K562 (cell line): ENCODE results near the gene MPPED1. TPM values are rescaled to one million over a fixed set of nuclear protein-coding genes. Genes with fewer than 3 reads are reported as not detected.

ENCODE experiments used
- ATAC-seq: fragments of 200-7000 bp; cut with Tn5 transposase; 3 replicates; pipeline ENCODE4 v1.9.1; 2020; ENCODE audit warnings: moderate library complexity
- BruUV-seq: library from RNA; stranded (reverse); fragments of 400-500 nt; replicated peaks from 2 replicates; lab custom pipeline; 2021; lab: Mats Ljungman, UMichigan
- CTCF ChIA-PET: fragments of 300-600 bp; formaldehyde crosslinking; extraction: SDS; loops from one replicate; lab custom pipeline; 2021; ENCODE audit warnings: low intra/inter-chr PET ratio; lab: Yijun Ruan, JAX
- POLR2A ChIA-PET: fragments of 300-600, 350-650 bp; sonication (Branson Sonifier 250); formaldehyde crosslinking; extraction: SDS; loops from one replicate; lab custom pipeline; 2021; ENCODE audit warnings: antibody characterized with exemption, inconsistent platforms; lab: Yijun Ruan, JAX
- DNase-seq, 4 experiments: peaks; one replicate each; pipeline versions ENCODE4 v3.0.0 to v3.0.0-alpha.2; 2011 to 2018; ENCODE audit warnings: low spot score in 3 of 4, mixed read lengths in 3 of 4; ENCODE audit errors: extremely low read depth in 1 of 4
- FAIRE-seq: peaks from 2 replicates; lab custom pipeline; 2011; peaks lifted over from hg19 to GRCh38; lab: Jason Lieb, UNC
- H2AFZ ChIP-seq: 2 replicates; pipeline ENCODE4 v1.6.0; 2011; ENCODE audit warnings: low read depth, low read length, control low read depth, inconsistent platforms
- H3K27ac ChIP-seq: fragments of 200-600 bp; 3 replicates; pipeline ENCODE4 v1.8.0; 2011; ENCODE audit warnings: low read depth, mild to moderate bottlenecking, control low read depth, inconsistent platforms, low read length, moderate library complexity, mixed read lengths; ENCODE audit errors: extremely low read depth
- H3K27me3 ChIP-seq, 2 experiments: fragments of 300-600 bp in 1 of 2; 2 replicates in 1 of 2; 3 replicates in 1 of 2; pipeline versions ENCODE4 v1.6.0 to v1.8.0; 2011; ENCODE audit warnings: inconsistent platforms in 2 of 2, low read length in 2 of 2, mild to moderate bottlenecking in 1 of 2, mixed read lengths in 1 of 2, moderate library complexity in 1 of 2; ENCODE audit not compliant: control insufficient read depth in 2 of 2, insufficient read depth in 2 of 2
- H3K36me3 ChIP-seq: fragments of 300-600 bp; 3 replicates; pipeline ENCODE4 v1.8.0; 2011; ENCODE audit warnings: mild to moderate bottlenecking, low read length, inconsistent platforms; ENCODE audit not compliant: control insufficient read depth, insufficient read depth
- H3K4me1 ChIP-seq, 2 experiments: fragments of 200-600 bp in 1 of 2; replicated peaks in 1 of 2; 2 replicates in 1 of 2; 3 replicates in 1 of 2; pipeline versions ENCODE4 v1.5.1 to v1.8.0; 2011; ENCODE audit warnings: inconsistent platforms in 2 of 2, low read length in 2 of 2, mild to moderate bottlenecking in 1 of 2, mixed read lengths in 1 of 2, moderate library complexity in 1 of 2; ENCODE audit not compliant: control insufficient read depth in 2 of 2, insufficient read depth in 2 of 2
- H3K4me2 ChIP-seq: 2 replicates; pipeline ENCODE4 v1.6.1; 2011; ENCODE audit warnings: low read length, control low read depth, inconsistent platforms, mixed read lengths; ENCODE audit not compliant: insufficient read depth
- H3K4me3 ChIP-seq: fragments of 200-600 bp; sonication (generic), shearing (Covaris generic); 2 replicates; pipeline ENCODE4 v1.5.1; 2016; ENCODE audit warnings: control low read depth, inconsistent platforms
- H3K79me2 ChIP-seq: fragments of 200-600 bp; 3 replicates; pipeline ENCODE4 v1.8.0; 2011; ENCODE audit warnings: low read length, inconsistent platforms; ENCODE audit not compliant: control insufficient read depth, insufficient read depth
- H3K9ac ChIP-seq, 2 experiments: 2 replicates each; pipeline versions ENCODE4 v1.6.0 to v1.6.1; 2011; ENCODE audit warnings: low read depth in 2 of 2, low read length in 2 of 2, control low read depth in 1 of 2, inconsistent platforms in 1 of 2, mild to moderate bottlenecking in 1 of 2, mixed read lengths in 1 of 2; ENCODE audit not compliant: insufficient read depth in 1 of 2
- H3K9me1 ChIP-seq: one replicate; pipeline ENCODE4 v1.6.0; 2011; ENCODE audit warnings: inconsistent platforms, mild to moderate bottlenecking, low read length, moderate library complexity; ENCODE audit not compliant: control insufficient read depth, insufficient read depth
- H3K9me3 ChIP-seq: replicated peaks from 2 replicates; pipeline ENCODE4 v1.5.1; 2011; ENCODE audit warnings: low read depth, low read length, inconsistent platforms; ENCODE audit not compliant: control insufficient read depth, insufficient read depth
- H4K20me1 ChIP-seq: replicated peaks from 2 replicates; pipeline ENCODE4 v1.6.1; 2011; ENCODE audit warnings: low read length, inconsistent platforms, mixed read lengths; ENCODE audit not compliant: control insufficient read depth, insufficient read depth
- WGBS: fragments of 100-300 bp; shearing (Covaris generic); methylation state at CpG from one replicate; pipeline ENCODE4 v1.1.6; 2016; ENCODE audit warnings: low coverage, mixed read lengths; ENCODE audit not compliant: insufficient coverage; ENCODE audit errors: missing lambda C conversion rate; 5-methylcytosine and 5-hydroxymethylcytosine counted together
- in situ Hi-C: fragments of 300-500 bp; cut with MboI; formaldehyde crosslinking; loops from 4 replicates; pipeline ENCODE4 v1.15.0; 2018; ENCODE audit warnings: inconsistent platforms, mixed read lengths
- intact Hi-C: fragments of 100-400 bp; cut with micrococcal nuclease; formaldehyde crosslinking; loops from 2 replicates; pipeline ENCODE4 v1.14.2; 2022
- polyA plus RNA-seq, 8 experiments: library from polyadenylated mRNA; depleted of rRNA in 4 of 8; stranded (reverse) in 5 of 8; unstranded in 3 of 8; fragments of >200 nt; fragmentation: Nextera tagmentation in 2 of 8; fragmentation: Illumina TruSeq in 1 of 8; extraction: Ambion mirVana in 2 of 8; extraction: Trizol in 1 of 8; gene quantifications; 2 replicates each; pipeline versions ENCODE4 v1.2.1 to v1.2.3, GENCODE V29; 2011 to 2014; ENCODE audit warnings: inconsistent platforms in 1 of 8, missing spikeins in 1 of 8
- total RNA-seq, 7 experiments: library from RNA; depleted of rRNA in 6 of 7; stranded (reverse); fragments of >200 nt in 6 of 7; fragmentation: Illumina TruSeq in 2 of 7; extraction: Trizol in 2 of 7; gene quantifications; 2 replicates each; pipeline versions ENCODE4 v1.2.1 to v1.2.3, GENCODE V29; 2011 to 2021; ENCODE audit warnings: low replicate concordance in 1 of 7
- TF ChIP-seq, protein P1 (sequence below): IDR thresholded peaks from 2 replicates; pipeline ENCODE4 v1.6.1; 2011; ENCODE audit warnings: borderline replicate concordance, low read depth, mild to moderate bottlenecking, moderate library complexity, low read length; ENCODE audit not compliant: insufficient read depth, poor library complexity, severe bottlenecking
- TF ChIP-seq, protein P2 (sequence below): sonication (generic); formaldehyde crosslinking; IDR thresholded peaks from 2 replicates; pipeline ENCODE4 v1.8.1; 2023; ENCODE audit warnings: mild to moderate bottlenecking, missing genetic modification reagents
- TF ChIP-seq, protein P3 (sequence below), 3 experiments: IDR thresholded peaks in 2 of 3; conservative IDR thresholded peaks in 1 of 3; 2 replicates each; pipeline ENCODE4 v1.5.1; 2011 to 2012; ENCODE audit warnings: low read length in 3 of 3, mild to moderate bottlenecking in 3 of 3, control low read depth in 2 of 3, improper control_type of control experiment in 1 of 3, inconsistent platforms in 1 of 3, low read depth in 1 of 3, mixed read lengths in 1 of 3, moderate library complexity in 1 of 3; ENCODE audit not compliant: insufficient read depth in 2 of 3

Gene MPPED1
- total and polyA plus RNA-seq, 9 of the 15 experiments (the other 6 are each of a cell fraction or from before 2014, with no cell fraction given), result not detected

- no peak overlapping the region for H3K9ac ChIP-seq
- POLR2A ChIA-PET, result no interaction called here
- H3K4me2 ChIP-seq, result no peak overlapping the region
- peaks cover 0 to 5% of the 10 kb centered on the region in 2 experiments; a peak in 1 of 5 replicates for H3K27me3 ChIP-seq
- H3K36me3 ChIP-seq, result no peaks in the 10 kb centered on the region
- CTCF ChIA-PET, result no interaction called here
- ATAC-seq (peak; percentile 63; the same call in 1 of the 3 replicates), FAIRE-seq (no peak), DNase-seq (peak; percentile 12 to 24 (median 21))
- in situ Hi-C loops (no loop called here), intact Hi-C loops (no loop called here)
- no peak overlapping the region for H3K27ac ChIP-seq
- H3K4me1 ChIP-seq, result no peaks in the 10 kb centered on the region
- H3K9me3 ChIP-seq, result no peaks in the 10 kb centered on the region
- no peaks in the 10 kb centered on the region for H4K20me1 ChIP-seq
- 1% methylated on average over 10 of the region's 14 CpGs for WGBS
- no peaks in the 10 kb centered on the region for H3K79me2 ChIP-seq
- no peak overlapping the region for H3K4me3 ChIP-seq
- no TSS peak for BruUV-seq
- no peaks in the 10 kb centered on the region for H3K9me1 ChIP-seq
- TF ChIP-seq, protein P1, sequence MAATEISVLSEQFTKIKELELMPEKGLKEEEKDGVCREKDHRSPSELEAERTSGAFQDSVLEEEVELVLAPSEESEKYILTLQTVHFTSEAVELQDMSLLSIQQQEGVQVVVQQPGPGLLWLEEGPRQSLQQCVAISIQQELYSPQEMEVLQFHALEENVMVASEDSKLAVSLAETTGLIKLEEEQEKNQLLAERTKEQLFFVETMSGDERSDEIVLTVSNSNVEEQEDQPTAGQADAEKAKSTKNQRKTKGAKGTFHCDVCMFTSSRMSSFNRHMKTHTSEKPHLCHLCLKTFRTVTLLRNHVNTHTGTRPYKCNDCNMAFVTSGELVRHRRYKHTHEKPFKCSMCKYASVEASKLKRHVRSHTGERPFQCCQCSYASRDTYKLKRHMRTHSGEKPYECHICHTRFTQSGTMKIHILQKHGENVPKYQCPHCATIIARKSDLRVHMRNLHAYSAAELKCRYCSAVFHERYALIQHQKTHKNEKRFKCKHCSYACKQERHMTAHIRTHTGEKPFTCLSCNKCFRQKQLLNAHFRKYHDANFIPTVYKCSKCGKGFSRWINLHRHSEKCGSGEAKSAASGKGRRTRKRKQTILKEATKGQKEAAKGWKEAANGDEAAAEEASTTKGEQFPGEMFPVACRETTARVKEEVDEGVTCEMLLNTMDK, result peak; percentile 27
- TF ChIP-seq, protein P2, sequence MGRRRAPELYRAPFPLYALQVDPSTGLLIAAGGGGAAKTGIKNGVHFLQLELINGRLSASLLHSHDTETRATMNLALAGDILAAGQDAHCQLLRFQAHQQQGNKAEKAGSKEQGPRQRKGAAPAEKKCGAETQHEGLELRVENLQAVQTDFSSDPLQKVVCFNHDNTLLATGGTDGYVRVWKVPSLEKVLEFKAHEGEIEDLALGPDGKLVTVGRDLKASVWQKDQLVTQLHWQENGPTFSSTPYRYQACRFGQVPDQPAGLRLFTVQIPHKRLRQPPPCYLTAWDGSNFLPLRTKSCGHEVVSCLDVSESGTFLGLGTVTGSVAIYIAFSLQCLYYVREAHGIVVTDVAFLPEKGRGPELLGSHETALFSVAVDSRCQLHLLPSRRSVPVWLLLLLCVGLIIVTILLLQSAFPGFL, result no peak
- TF ChIP-seq, protein P3, sequence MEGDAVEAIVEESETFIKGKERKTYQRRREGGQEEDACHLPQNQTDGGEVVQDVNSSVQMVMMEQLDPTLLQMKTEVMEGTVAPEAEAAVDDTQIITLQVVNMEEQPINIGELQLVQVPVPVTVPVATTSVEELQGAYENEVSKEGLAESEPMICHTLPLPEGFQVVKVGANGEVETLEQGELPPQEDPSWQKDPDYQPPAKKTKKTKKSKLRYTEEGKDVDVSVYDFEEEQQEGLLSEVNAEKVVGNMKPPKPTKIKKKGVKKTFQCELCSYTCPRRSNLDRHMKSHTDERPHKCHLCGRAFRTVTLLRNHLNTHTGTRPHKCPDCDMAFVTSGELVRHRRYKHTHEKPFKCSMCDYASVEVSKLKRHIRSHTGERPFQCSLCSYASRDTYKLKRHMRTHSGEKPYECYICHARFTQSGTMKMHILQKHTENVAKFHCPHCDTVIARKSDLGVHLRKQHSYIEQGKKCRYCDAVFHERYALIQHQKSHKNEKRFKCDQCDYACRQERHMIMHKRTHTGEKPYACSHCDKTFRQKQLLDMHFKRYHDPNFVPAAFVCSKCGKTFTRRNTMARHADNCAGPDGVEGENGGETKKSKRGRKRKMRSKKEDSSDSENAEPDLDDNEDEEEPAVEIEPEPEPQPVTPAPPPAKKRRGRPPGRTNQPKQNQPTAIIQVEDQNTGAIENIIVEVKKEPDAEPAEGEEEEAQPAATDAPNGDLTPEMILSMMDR (IDR thresholded peaks at IDR 0.05 in 2 of 3, conservative IDR thresholded peaks at IDR 0.05 in 1 of 3; ENCODE audit: insufficient read depth in 2 of 3, low read depth in 1 of 3, low read length in 3 of 3), result peak in 2 of 3 experiments; percentile 27 to 32; a peak in 1 of 6 replicates
- no peak overlapping the region for H2AFZ ChIP-seq
Observed at GRCh38 chr22:43537019-43537585, 125.3 kb downstream of the MPPED1 start.
